Measurements from ENCODE around the gene PRKCE.

DNA sequence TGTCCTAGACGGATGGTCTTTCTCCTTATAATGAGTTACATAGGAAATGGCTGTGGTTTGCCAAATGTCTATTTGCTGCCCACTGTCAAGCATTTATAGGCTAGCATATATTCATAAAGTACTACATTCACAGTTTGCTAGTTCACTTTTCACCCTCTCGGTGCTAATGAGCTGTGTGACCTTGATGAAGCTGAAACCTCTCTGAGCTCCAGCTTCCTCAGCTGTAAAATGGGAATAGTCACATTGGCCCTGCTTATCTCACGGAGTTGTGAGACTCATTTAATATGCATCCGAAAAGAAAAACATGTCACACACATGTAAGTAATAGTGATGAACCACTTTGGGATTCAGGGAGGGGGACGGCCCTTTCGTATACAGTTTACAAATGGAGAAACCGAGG, 17.0 kb downstream of the PRKCE start:
- TF ChIP-seq, protein P1, sequence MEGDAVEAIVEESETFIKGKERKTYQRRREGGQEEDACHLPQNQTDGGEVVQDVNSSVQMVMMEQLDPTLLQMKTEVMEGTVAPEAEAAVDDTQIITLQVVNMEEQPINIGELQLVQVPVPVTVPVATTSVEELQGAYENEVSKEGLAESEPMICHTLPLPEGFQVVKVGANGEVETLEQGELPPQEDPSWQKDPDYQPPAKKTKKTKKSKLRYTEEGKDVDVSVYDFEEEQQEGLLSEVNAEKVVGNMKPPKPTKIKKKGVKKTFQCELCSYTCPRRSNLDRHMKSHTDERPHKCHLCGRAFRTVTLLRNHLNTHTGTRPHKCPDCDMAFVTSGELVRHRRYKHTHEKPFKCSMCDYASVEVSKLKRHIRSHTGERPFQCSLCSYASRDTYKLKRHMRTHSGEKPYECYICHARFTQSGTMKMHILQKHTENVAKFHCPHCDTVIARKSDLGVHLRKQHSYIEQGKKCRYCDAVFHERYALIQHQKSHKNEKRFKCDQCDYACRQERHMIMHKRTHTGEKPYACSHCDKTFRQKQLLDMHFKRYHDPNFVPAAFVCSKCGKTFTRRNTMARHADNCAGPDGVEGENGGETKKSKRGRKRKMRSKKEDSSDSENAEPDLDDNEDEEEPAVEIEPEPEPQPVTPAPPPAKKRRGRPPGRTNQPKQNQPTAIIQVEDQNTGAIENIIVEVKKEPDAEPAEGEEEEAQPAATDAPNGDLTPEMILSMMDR (IDR thresholded peaks at IDR 0.05) = no peak
- TF ChIP-seq POLR2AphosphoS5 (IDR thresholded peaks at IDR 0.05) = no peak
- TF ChIP-seq POLR2A (IDR thresholded peaks at IDR 0.05) = no peak
